Right hindlimb (tissue), 1 donor: Measurements from ENCODE around the gene TLK1.
A peak's percentile ranks its signal among the peaks of the same experiment; 100 is the strongest.
"Not testable (repeated sequence)": the region's sequence is repeated elsewhere in the genome, so short reads cannot be mapped to it uniquely, and the experiment has no call there.

Experiments used
- DNase-seq: peaks from one replicate; pipeline ENCODE4 v3.0.0-alpha.2; 2018

The TLK1 gene

GRCh38 chr2:171139860-171140259 is 20.8 kb downstream of the TLK1 start:
- no peak for DNase-seq

DNA sequence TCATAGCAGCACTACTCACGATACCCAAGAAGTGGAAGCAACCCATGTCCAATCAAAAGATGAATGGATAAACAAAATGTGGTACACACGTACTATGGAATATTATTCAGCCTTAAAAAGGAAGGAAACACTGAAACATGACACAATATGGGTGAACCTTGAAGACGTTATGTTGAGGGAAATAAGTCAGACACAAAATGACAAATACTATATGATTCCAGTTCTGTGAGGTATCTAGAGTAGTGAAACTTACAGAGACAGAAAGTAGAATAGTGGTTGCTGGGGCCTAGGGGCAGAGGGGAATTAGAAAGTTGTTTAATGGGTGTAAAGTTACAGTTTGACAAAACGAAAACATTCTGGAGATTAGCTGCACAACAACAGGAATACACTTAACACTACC is 24.7 kb downstream of the TLK1 start:
- DNase-seq: no peak

GRCh38 chr2:171134624-171135230 is 26.0 kb downstream of the TLK1 start:
- no peak for DNase-seq

DNA sequence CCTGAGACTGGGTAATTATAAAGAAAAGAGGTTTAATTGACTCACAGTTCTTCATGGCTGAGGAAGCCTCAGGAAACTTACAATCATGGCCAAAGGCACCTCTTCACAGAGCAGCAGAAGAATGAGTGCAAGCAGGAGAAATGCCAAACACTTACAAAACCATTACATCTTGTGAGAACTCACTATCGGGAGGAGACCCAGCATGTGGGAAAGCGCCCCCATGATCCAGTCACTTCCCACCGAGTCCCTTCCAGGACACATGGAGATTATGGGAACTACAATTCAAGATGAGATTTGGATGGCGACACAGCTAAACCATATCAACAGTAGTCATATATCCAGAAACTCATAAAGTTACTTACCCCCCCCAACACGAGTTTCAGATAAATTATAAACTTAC is 28.6 kb downstream of the TLK1 start:
- DNase-seq: no peak

DNA sequence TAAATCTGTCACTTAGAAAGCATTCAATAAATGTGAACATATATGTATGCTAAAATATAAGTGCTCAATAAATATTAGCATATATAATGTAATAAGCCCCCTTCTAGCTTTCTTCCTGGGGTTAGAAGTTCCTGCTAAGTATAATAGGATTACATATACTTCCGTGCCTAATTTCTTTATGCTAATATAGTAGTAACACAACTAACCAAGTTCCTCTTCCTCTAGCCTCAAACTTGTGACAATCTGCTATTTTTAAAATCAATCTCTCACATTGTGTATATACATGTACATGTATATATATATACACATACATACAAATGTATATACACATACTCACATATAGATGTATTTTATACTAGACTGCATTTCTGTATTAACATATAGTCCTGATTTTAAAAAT is 32.2 kb downstream of the TLK1 start:
- no peak for DNase-seq

DNA sequence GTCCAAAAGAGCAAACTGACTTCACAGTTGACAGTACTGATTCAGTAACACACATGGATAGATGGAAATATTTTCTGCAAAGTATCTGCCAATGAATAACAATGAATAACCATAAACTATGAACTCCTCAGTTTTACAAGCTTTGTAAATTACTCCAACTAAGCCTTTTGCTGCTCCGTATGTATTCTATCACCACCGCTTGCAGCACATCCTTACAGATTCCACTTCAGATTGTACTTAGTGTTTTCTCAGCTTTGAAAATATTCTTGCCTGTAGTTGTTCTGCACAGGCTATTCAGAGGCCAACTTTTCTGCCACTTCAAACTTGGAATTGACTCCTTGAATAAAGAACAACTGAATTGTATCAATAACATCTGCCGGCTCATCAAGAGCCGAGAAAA is 36.2 kb downstream of the TLK1 start:
- no peak for DNase-seq

DNA sequence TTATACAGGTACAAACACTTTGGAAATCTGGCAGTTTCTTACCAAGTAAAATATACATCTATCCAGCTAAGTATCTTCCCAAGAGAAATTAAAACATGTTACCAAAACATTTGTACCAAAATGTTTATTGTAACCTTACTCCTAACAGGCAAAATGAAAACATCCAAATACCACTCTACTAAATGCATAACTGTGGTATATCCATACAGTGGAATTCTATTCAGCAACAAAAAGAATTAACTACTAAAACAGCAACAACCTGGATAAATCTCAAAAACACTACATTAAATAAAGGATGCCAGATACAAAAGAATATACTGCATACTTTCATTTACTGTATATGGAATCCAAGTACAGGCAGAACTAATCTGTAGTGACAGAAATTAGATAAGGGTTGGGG is 51.1 kb downstream of the TLK1 start:
- DNase-seq: no peak

- no peak for DNase-seq
Observed at GRCh38 chr2:171109020-171109419, 51.7 kb downstream of the TLK1 start.

- DNase-seq: no peak
Observed at GRCh38 chr2:171107803-171108202, 52.9 kb downstream of the TLK1 start.

DNA sequence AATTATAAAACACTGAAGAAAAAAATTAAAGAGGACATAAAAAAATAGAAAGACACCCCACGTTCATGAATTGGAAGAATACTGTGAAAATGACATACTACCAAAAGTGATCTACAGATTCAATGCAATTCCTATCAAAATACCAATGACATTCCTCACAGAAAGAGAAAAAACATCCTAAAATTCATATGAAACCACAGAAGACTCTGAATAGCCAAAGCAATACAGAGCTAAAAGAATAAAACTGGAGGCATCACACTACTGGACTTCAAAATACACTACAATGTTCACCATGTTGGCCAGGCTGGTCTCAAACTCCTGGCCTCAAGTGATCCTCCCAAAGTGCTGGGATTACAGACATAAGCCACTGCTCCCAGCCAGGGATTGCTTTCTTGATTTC is 56.3 kb downstream of the TLK1 start:
- no peak for DNase-seq

- DNase-seq: no peak
Observed at GRCh38 chr2:171102802-171103201, 57.9 kb downstream of the TLK1 start.

GRCh38 chr2:171100370-171100769 is 60.3 kb downstream of the TLK1 start:
- no peak for DNase-seq

- no peak for DNase-seq
Observed at GRCh38 chr2:171098607-171099006, 62.1 kb downstream of the TLK1 start.

- DNase-seq: no peak
Observed at GRCh38 chr2:171095014-171095582, 65.6 kb downstream of the TLK1 start.

DNA sequence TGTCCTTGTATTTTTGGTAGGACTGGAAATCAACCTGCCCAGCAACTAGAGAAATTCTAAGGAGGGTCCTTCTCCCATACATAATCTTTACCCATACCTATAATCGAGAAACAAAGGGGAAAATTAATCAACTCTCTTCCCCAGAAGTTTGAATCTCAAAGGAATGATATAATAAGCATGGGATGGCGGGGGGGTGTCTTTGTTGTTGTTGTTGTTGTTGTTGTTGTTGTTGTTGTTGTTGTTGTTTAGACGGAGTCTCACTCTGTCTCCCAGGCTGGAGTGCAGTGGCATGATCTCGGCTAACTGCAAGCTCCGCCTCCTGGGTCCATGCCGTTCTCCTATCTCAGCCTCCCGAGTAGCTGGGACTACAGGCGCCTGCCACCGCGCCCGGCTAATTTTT is 69.2 kb downstream of the TLK1 start:
- not testable (repeated sequence) for DNase-seq

DNA sequence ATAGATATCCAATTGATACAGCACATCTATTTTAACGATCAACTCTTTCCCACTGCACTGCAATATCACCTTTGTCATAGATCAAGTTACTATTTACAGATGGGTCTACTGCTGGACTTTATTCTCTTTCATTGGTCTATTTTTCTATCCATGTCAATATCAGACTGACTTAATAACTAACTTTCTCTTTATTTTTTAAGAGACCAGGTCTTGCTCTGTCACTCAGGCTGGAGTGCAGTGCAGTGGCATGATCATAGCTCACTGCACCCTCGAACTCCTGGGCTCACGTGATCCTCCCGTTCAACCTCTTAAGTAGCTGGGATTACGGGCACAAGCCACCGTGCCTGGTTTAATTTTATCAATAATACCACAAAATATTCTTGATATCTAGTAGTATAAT is 71.2 kb downstream of the TLK1 start:
- no peak for DNase-seq

DNA sequence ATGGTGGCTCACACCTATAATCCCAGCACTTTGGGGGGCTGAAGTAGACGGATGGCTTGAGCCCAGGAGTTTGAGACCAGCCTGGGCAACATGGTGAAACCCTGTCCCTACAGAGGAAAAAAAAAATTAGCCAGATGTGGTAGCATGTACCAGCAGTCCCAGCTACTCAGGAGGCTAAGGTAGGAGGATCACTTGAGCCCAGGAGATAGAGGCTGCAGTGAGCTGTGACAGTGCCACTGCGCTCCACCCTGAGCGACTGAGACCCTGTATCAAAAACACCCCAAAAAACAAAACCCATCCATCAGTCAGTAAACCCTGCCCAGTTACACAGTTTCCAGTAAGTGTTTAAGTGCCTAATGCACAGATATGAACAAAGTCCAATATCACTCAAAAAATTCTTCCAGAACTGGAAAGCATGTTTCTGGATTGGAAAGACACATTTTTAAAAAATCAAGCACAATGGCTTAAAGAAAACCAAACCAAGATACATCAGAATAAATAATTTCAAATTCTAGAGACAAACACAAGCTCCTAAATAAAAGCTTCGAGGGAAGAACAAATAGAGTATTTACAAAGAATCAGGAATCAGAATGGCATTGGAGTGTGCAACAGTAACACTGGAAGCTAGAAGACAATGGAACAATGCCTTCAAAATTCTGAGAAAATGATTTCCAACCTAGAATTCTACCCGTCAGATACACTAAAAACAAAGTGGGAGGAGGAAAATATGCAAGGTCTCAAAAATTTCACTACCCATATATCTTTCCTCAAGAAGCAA is 72.4 kb downstream of the TLK1 start:
- no peak for DNase-seq

DNA sequence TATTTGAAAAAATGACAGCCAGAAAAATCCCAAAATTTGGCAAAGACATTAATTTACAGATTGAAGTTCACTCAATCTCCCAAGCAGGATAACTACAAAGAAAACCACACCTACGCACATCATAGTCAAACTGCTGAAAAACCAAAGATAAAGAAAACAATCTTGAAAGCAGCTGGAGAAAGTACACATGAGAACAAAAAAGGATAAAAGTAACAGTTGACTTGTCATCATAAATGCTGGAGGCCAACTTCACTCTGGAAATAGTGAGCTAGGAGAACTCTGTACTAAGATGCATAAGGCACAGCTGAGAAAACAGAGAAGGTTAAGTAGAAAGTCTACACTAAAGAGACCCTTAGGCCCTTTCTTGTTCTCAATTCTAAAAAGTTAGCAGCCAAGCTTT is 73.1 kb downstream of the TLK1 start:
- no peak for DNase-seq

DNA sequence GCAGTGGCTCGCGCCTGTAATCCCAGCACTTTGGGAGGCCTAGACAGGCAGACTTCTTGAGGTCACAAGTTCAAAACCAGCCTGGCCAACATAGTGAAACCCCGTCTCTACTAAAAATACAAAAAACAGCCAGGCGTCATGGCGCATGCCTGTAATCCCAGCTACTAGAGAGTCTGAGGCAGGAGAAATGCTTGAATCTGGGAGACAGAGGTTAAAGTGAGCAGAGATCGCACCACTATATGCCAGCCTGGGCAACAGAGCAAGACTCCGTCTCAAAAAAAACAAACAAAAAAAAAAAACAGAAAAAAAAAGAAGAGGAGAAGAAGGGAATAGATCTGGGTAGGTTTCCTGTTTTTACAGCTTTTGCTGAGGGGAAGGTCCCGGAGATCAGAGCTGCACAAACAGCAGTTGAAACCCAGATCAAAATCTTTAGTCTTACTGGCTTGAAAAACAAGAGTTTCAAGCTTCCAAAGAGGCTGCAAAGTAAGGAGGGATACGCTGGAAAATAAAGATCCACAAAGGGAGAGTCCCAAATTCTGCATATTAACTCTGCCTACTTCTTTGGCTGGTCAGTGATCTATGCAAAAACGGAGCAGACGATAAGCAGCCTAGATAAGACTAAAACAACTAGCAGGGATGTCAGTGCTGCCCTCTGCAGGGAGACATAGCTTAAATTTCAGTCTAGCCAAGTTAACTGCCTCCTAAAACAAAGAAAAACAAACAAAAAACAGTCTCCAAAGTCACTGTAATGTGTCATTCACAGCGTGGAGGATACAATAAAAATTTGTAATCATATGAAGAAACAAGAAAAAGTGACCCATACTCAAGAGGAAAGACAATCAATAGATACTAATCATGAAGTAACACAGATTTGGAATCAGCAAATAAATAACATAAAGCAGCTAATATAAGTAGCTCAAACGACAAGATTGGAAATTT is 74.1 kb downstream of the TLK1 start:
- peak; percentile 30 for DNase-seq

GRCh38 chr2:171084128-171084527 is 76.6 kb downstream of the TLK1 start:
- no peak for DNase-seq

DNA sequence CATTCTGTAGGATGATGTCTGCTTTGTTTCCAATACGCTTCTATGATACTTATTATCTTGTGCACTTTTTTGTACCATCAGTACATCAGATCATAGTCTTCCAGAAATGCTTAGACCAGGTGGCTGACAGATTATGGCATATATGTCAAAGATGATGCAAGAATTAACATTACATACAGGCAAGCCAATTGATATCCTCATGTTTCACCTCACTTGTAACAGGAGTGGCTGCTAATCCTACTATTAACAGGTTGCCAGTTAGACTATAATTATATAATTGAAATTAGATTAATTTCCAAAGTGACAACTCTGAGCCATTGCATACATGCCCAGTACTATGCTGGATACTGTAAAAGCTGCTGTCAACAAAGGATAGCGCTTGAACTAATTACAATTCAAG is 77.2 kb downstream of the TLK1 start:
- no peak for DNase-seq

DNA sequence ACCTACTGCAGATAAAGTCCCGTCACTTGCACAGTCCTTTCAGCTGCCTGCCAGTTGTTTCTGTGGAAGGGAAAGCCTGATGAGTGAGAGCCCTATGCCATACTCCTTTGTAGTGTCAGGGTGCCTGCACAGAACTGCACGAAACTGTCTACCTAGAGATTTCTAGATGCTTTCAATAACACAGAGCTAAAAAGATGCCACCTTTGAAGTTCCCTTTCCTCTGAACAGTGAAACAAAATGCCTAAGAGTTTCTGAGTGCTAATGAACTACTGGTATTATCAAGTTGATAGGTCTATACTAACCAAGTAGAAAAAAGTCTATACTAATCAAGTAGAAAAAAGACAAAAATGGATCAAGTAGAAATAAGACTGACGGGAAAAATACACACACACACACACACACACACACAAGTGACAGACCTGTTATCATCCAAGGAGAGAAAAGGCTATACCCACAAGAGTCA is 79.0 kb downstream of the TLK1 start:
- no peak for DNase-seq

GRCh38 chr2:171080607-171081006 is 80.1 kb downstream of the TLK1 start:
- DNase-seq: no peak
